HepG2 (cell line): ENCODE results near the gene ATRAID. TPM values are rescaled to one million over a fixed set of nuclear protein-coding genes. Genes with fewer than 3 reads are reported as not detected.

Experiments used
- ARID5B ChIP-seq: IDR thresholded peaks from 2 replicates; pipeline ENCODE4 v1.4.0; 2020; ENCODE audit warnings: mild to moderate bottlenecking, missing genetic modification reagents
- ARNT2 ChIP-seq: sonication (generic); formaldehyde crosslinking; IDR thresholded peaks from 2 replicates; pipeline ENCODE4 v1.8.0; 2022; ENCODE audit warnings: mild to moderate bottlenecking, low read depth, missing genetic modification reagents, moderate library complexity
- ATAD3A ChIP-seq: sonication (generic); formaldehyde crosslinking; IDR thresholded peaks from 2 replicates; pipeline ENCODE4 v1.4.0; 2020; ENCODE audit warnings: missing genetic modification reagents
- CAMTA2 ChIP-seq: sonication (generic); formaldehyde crosslinking; IDR thresholded peaks from 2 replicates; pipeline ENCODE4 v1.4.0; 2020; ENCODE audit warnings: mild to moderate bottlenecking, missing genetic modification reagents, borderline replicate concordance
- CC2D1A ChIP-seq: sonication (generic); formaldehyde crosslinking; IDR thresholded peaks from 2 replicates; pipeline ENCODE4 v1.8.1; 2023; ENCODE audit warnings: mild to moderate bottlenecking, missing genetic modification reagents
- DMTF1 ChIP-seq: sonication (generic); formaldehyde crosslinking; IDR thresholded peaks from 2 replicates; pipeline ENCODE4 v1.4.0; 2020; ENCODE audit warnings: mild to moderate bottlenecking, missing genetic modification reagents
- DNMT3B ChIP-seq: conservative IDR thresholded peaks from 2 replicates; pipeline ENCODE4 v1.6.1; 2016; ENCODE audit warnings: missing biosample characterization, control low read depth
- EP300 ChIP-seq, 3 experiments: sonication (generic) in 1 of 3; formaldehyde crosslinking in 1 of 3; IDR thresholded peaks; 2 replicates each; pipeline versions ENCODE4 v1.5.1 to v1.6.1; 2011 to 2020; ENCODE audit warnings: low read depth in 2 of 3, low read length in 2 of 3, borderline replicate concordance in 1 of 3, improper control_type of control experiment in 1 of 3, mild to moderate bottlenecking in 1 of 3, missing genetic modification reagents in 1 of 3, moderate library complexity in 1 of 3
- ERF ChIP-seq: IDR thresholded peaks from 2 replicates; pipeline ENCODE4 v1.6.1; 2018; ENCODE audit warnings: missing biosample characterization, missing genetic modification reagents
- HOXA9 ChIP-seq: sonication (generic); formaldehyde crosslinking; IDR thresholded peaks from 2 replicates; pipeline ENCODE4 v1.8.1; 2022; ENCODE audit warnings: missing genetic modification reagents, mild to moderate bottlenecking, moderate library complexity, borderline replicate concordance
- LBX2 ChIP-seq: sonication (generic); formaldehyde crosslinking; IDR thresholded peaks from 2 replicates; pipeline ENCODE4 v1.5.0; 2020; ENCODE audit warnings: missing genetic modification reagents, mild to moderate bottlenecking, borderline replicate concordance
- MED13 ChIP-seq: sonication (generic); formaldehyde crosslinking; IDR thresholded peaks from 2 replicates; pipeline ENCODE4 v1.5.0; 2020; ENCODE audit warnings: missing genetic modification reagents
- PHF21A ChIP-seq: sonication (generic); formaldehyde crosslinking; IDR thresholded peaks from 2 replicates; pipeline ENCODE4 v1.5.0; 2020; ENCODE audit warnings: mild to moderate bottlenecking, missing genetic modification reagents
- PRPF4 ChIP-seq: fragments of 200-400 bp; formaldehyde crosslinking; IDR thresholded peaks from 2 replicates; pipeline ENCODE4 v1.6.1; 2016; ENCODE audit warnings: low read length, low read depth; ENCODE audit not compliant: poor library complexity, severe bottlenecking
- TARDBP ChIP-seq: sonication (generic); formaldehyde crosslinking; IDR thresholded peaks from 2 replicates; pipeline ENCODE4 v1.8.0; 2022; ENCODE audit warnings: mild to moderate bottlenecking, missing genetic modification reagents
- ZFYVE20 ChIP-seq: sonication (generic); formaldehyde crosslinking; IDR thresholded peaks from 2 replicates; pipeline ENCODE4 v1.8.0; 2023; ENCODE audit warnings: low read depth, mild to moderate bottlenecking, moderate library complexity, missing genetic modification reagents, borderline replicate concordance
- ZNF350 ChIP-seq: sonication (generic); formaldehyde crosslinking; IDR thresholded peaks from 2 replicates; pipeline ENCODE4 v1.4.0; 2020; ENCODE audit warnings: mild to moderate bottlenecking, low read depth, missing genetic modification reagents, borderline replicate concordance
- ZNF431 ChIP-seq: sonication (generic); formaldehyde crosslinking; IDR thresholded peaks from 2 replicates; pipeline ENCODE4 v1.9.0; 2022; ENCODE audit warnings: missing genetic modification reagents, low read depth, mild to moderate bottlenecking, borderline replicate concordance
- polyA plus RNA-seq, 8 experiments: library from polyadenylated mRNA; depleted of rRNA in 3 of 8; stranded (reverse) in 7 of 8; unstranded in 1 of 8; fragments of >200 nt; fragmentation: Illumina TruSeq in 4 of 8; extraction: Trizol in 4 of 8; gene quantifications; 2 replicates each; pipeline versions ENCODE4 v1.2.1 to v1.2.3, GENCODE V29; 2011 to 2016; ENCODE audit warnings: low read depth in 4 of 8, missing spikeins in 1 of 8, mixed read lengths in 1 of 8; ENCODE audit not compliant: insufficient read depth in 1 of 8
- total RNA-seq, 5 experiments: library from RNA; depleted of rRNA; stranded (reverse); fragments of >200 nt; fragmentation: Illumina TruSeq; extraction: Trizol; gene quantifications; 2 replicates each; pipeline ENCODE4 v1.2.3, GENCODE V29; 2016; ENCODE audit warnings: low read depth in 1 of 5

ATRAID gene
- total and polyA plus RNA-seq, 2 of the 13 experiments (the other 11 are each of a cell fraction or from before 2014, with no cell fraction given): 207 to 382 TPM

- peak; percentile 55; the same call in 1 of the 2 replicates for TF ChIP-seq ZNF431
- TF ChIP-seq ZFYVE20: no peak
- peak; percentile 74; the same call in 1 of the 2 replicates for TF ChIP-seq MED13
- no peak for TF ChIP-seq EP300 (IDR thresholded peaks at IDR 0.05; ENCODE audit: low read depth in 2 of 2, low read length in 2 of 2)
- TF ChIP-seq EP300 (CRISPR knock-in tag; IDR thresholded peaks at IDR 0.05; ENCODE audit: borderline replicate concordance): no peak
- TF ChIP-seq ERF (CRISPR knock-in tag): peak; percentile 78
- TF ChIP-seq HOXA9 (CRISPR knock-in tag): no peak; the same call in 1 of the 2 replicates
- TF ChIP-seq PHF21A (CRISPR knock-in tag): no peak
- peak; percentile 35; the same call in 1 of the 2 replicates for TF ChIP-seq ARID5B (CRISPR knock-in tag)
- 0 out of 2 replicates have a peak, but pooled peaks have one; percentile 32 for TF ChIP-seq LBX2 (CRISPR knock-in tag)
- TF ChIP-seq ARNT2: peak; percentile 48; the same call in 1 of the 2 replicates
- no peak; the same call in 1 of the 2 replicates for TF ChIP-seq ZNF350 (CRISPR knock-in tag)
- TF ChIP-seq CC2D1A (CRISPR knock-in tag): no peak
- no peak for TF ChIP-seq TARDBP (CRISPR knock-in tag)
- TF ChIP-seq DNMT3B (CRISPR knock-in tag): no peak
- no peak for TF ChIP-seq ATAD3A (CRISPR knock-in tag)
- no peak for TF ChIP-seq PRPF4
- no peak for TF ChIP-seq DMTF1 (CRISPR knock-in tag)
- no peak; the same call in 1 of the 2 replicates for TF ChIP-seq CAMTA2
Measured at GRCh38 chr2:27217173-27218121, 5.6 kb downstream of the ATRAID start, which contains the start of gene CAD (continued).
